Right hindlimb (tissue), 1 donor: ENCODE measurements around the gene DIP2A.
"Not testable (repeated sequence)": the region's sequence is repeated elsewhere in the genome, so short reads cannot be mapped to it uniquely, and the experiment has no call there.

Experiments
- DNase-seq: peaks from one replicate; pipeline ENCODE4 v3.0.0-alpha.2; 2018

The DIP2A gene

GRCh38 chr21:46425041-46425440 is 33.6 kb upstream of the DIP2A start:
- DNase-seq = no peak

- DNase-seq = no peak
Measured at GRCh38 chr21:46425571-46425970, 33.1 kb upstream of the DIP2A start.

- DNase-seq = no peak
Measured at GRCh38 chr21:46426313-46427046, 32.2 kb upstream of the DIP2A start.

- no peak for DNase-seq
Measured at GRCh38 chr21:46427516-46427915, 31.2 kb upstream of the DIP2A start.

- no peak for DNase-seq
Measured at GRCh38 chr21:46428286-46428685, 30.4 kb upstream of the DIP2A start.

GRCh38 chr21:46428987-46429710 is 29.5 kb upstream of the DIP2A start:
- no peak for DNase-seq

GRCh38 chr21:46429754-46430681 is 28.7 kb upstream of the DIP2A start:
- no peak for DNase-seq

GRCh38 chr21:46431448-46431847 is 27.2 kb upstream of the DIP2A start:
- no peak for DNase-seq

GRCh38 chr21:46431884-46432488 is 26.7 kb upstream of the DIP2A start:
- no peak for DNase-seq

GRCh38 chr21:46433116-46433515 is 25.6 kb upstream of the DIP2A start:
- not testable (repeated sequence) for DNase-seq

GRCh38 chr21:46434322-46434958 is 24.3 kb upstream of the DIP2A start:
- DNase-seq = no peak

- no peak for DNase-seq
Measured at GRCh38 chr21:46435786-46436227, 22.9 kb upstream of the DIP2A start.

- DNase-seq = no peak
Measured at GRCh38 chr21:46436621-46437020, 22.1 kb upstream of the DIP2A start.

GRCh38 chr21:46437096-46437498 is 21.6 kb upstream of the DIP2A start:
- no peak for DNase-seq

- DNase-seq = no peak
Measured at GRCh38 chr21:46437511-46437910, 21.2 kb upstream of the DIP2A start.

- no peak for DNase-seq
Measured at GRCh38 chr21:46438241-46438640, 20.4 kb upstream of the DIP2A start.

- no peak for DNase-seq
Measured at GRCh38 chr21:46439906-46440305, 18.8 kb upstream of the DIP2A start.

GRCh38 chr21:46441331-46441730 is 17.4 kb upstream of the DIP2A start:
- DNase-seq = no peak

GRCh38 chr21:46441961-46442498 is 16.7 kb upstream of the DIP2A start:
- no peak for DNase-seq

- DNase-seq = no peak
Measured at GRCh38 chr21:46442938-46443337, 15.8 kb upstream of the DIP2A start.

GRCh38 chr21:46443910-46444309 is 14.8 kb upstream of the DIP2A start:
- DNase-seq = no peak

GRCh38 chr21:46448108-46448507 is 10.6 kb upstream of the DIP2A start:
- DNase-seq = no peak
